ENCODE results near the gene SETD4.

GRCh38 chr21:36063375-36064084 lies 3.2 kb upstream of the SETD4 start:
- TF ChIP-seq CTCF (IDR thresholded peaks at IDR 0.05; ENCODE audit: low read depth, low read length) (no peak), POLR2A (IDR thresholded peaks at IDR 0.05; ENCODE audit: extremely low read depth, insufficient read length) (no peak)
